Occipital lobe (tissue), 2 donors: ENCODE data around the gene SPACA9. TPM values are rescaled to one million over a fixed set of nuclear protein-coding genes. Genes with fewer than 3 reads are reported as not detected.

ENCODE experiments used
- DNase-seq: peaks from one replicate; lab custom pipeline; 2025; lab: John Stamatoyannopoulos, UW
- total RNA-seq: library from RNA; depleted of rRNA; stranded (reverse); fragments of >200 nt; gene quantifications from one replicate; pipeline ENCODE4 v1.2.3, GENCODE V29; 2014

Gene SPACA9
- total RNA-seq, 1 donor from 2014 or later = 2.8 TPM

DNA sequence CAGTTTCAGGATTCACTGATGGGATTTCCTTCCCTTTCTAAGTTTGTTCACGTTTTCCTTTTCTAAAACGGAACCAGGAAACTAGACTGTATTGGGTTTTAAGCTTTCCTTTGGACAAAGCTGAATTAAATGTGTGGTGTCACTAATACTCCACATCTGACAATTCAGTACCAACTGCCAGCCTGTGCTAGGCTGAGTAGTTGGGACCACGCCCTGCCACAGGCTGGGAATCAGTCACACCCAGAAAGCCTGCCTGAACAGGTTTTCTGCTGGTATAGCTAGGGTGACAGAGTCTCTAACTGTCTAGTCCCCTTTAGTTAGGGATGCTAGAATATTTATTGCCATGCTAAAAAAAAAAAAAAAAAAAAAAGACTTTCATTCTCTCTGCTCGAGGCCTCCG, 15.6 kb downstream of the SPACA9 start:
- no peak for DNase-seq

DNA sequence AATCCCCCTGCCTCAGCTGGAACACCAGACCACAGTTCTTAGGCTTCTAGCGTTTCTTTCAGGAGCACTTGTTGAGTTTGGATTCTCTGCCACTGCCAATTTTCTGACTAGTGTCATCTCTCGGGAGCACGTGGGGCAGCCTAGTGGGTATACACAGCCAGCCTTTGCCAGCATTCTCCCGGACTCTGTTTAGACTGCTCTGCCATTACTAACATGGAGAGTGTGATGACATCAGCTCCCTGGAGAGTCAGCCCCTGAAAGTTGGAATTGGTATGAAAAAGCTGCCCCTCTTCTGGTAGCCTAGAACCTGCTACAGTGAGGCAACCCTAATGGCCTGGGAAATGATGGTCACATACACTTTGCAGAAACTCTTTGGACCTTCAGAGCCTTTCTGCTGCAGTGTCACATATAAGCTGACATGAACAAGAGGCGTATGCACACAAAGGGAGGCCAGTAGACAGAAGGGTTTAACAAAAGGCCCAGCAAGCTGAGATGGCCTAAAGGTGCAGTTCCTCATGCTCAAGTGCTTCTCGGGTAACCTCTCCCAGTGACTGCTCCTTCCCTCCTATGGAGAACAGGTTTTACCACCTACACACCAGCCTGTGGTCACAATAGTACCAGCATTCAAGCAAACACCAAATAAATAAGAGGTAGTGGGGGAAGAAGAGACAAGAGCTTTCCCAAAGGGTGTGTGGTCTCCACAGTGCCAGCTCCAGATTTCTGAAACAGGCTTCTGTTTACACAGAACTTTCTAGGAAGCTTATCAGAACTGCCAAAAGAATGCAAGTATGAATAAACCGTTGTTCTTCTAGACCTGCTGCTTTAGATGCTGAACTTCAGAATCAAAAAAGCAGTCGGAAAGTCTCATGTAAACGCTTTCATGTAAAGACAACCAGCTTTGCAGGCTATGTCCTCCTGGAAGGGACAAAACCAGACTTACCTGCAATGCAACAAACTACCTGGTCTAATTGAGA, 16.5 kb downstream of the SPACA9 start:
- no peak for DNase-seq

DNA sequence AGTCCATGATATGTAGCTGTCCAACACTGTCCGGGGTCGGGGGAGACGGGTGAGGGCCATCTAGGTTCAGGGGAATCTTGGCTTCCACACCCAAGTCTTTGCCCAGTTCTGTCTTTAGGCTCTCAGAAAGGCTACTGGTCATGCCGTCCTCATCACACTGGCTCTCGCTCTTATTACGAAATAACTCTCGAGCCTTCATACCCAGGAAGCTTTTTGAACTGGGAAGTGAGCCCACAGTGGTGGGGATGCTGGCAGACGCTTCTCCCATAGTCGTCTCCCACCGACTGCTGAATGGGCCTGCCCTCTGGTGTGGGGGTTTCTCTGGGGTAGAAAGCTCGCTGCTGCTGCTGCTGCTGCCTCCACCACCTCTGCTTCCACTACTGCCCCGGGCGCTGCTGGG, 17.6 kb downstream of the SPACA9 start:
- DNase-seq = no peak

DNA sequence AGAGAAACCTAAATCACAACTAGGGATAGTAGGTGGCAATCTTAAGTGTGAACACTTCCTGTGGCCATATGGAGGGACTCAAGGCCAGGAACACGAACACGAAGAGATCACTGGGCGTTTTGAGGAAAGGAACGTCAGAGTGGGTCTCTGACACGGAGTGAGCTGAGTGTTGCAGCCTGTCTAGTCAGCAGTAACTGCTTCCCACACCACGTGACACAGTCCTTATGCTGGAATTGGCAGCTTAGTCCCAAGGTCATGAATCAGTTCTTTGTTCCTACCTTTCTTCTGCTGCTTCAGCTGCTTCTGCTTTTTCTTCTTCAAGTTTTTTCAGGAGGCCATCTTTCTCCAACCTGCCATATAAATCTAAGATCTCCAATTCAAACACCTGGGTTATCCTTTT, 18.2 kb downstream of the SPACA9 start:
- DNase-seq = peak; percentile 13

DNA sequence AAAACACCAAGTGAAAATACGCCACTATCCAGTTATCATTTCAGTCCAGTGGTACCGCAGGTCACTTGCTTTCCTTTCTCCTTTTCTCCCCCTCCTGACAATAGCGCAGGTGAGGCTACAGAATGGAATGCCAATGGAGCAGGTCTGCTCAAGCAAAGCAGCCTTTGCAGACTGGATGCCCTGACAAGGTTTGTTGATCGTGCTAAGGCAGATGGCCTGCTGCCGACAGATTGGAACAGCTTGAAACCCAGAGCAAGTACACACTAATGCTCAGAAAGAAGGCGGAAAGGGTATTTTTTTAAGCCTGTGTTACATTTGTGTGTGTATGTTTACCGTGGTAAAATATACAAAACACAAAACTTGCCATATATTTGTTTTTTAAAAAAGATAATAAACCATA, 19.4 kb downstream of the SPACA9 start:
- DNase-seq = no peak

DNA sequence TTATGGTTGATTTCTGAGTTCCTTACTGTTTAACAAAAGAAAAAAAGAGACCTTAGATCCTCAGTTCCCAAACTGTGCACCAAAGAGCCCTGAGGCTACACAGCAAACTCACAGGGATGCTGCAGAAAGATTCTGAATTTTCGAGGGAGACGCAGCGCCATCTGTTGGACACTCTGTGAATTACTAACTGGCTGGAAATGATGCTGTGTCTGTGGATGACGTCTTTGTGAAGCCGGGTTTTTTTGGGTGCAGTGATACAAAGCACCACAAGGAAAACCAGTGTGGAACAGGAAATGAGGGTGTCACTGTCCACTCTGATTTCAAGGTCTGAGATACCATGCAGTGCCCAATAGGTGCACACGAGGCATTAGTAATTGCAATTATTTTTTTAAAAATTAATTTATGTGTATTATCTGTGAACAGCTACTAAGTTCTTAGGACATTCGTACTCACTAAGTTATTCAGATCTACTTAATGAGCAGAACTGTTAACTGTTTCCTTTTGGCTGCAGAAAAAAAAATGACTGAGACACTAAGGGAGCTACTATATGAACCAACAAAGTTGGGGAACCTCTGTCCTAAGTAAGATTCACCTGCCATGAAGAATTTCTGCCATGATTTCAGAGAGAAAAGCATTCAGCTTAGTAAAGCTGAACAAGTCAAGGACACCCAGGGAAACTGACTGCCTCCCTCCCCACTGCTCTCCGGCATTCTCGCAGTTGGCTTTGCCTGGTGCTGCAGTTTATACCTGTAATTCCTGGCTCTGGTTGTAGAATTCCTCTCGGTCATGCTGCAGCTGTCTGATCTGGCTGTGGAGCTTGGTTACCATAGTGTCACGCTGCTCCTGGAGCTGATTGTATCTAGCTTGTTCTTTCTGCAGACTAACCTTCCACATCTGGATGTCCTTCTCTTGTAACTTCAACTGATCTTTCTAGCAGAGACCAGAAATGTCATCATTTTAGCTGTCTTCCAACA, 23.4 kb downstream of the SPACA9 start:
- DNase-seq = peak; percentile 66

DNA sequence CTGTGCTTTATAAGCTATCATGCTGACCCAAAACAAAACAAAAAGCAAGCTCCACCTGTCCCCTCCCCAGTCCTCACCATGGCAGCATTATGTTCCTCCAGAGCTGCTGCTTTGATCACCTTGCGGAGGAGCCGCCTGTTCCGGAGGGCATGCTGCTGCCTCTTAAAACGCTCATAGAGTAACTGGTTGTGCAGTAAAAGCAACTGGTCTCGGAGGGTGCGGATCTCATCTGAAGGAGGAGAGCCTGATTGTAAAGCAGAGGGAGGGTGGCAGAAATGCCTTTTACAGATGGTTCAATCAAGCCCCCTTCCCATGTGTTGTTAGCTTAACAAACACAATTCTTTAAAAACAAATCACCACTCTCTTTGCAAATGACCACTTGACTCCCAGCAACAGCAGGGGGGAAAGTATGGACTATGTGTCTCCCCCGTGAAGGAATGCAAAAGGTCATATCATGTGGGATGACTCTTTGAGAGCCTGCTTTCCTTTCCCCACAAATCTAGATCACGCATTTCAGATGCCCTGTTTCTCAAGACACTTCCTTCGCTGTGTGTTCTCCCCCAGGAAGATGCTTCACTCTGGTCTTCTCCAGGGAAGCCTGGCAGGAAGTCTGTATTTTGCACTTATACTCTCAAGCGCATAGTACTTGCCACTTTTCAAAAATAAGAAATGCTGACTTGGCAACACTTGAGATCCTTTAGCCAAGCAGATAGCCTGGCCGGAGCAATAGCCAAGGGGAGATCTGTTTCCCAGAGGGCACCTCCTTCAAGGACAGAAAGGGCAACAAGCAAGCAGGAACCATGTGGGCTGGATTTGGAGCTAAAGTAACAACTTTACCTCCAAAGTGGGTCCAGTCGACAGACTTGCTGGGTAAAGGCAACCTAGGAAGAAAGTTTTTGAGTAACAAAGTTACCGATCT, 25.1 kb downstream of the SPACA9 start:
- no peak for DNase-seq

DNA sequence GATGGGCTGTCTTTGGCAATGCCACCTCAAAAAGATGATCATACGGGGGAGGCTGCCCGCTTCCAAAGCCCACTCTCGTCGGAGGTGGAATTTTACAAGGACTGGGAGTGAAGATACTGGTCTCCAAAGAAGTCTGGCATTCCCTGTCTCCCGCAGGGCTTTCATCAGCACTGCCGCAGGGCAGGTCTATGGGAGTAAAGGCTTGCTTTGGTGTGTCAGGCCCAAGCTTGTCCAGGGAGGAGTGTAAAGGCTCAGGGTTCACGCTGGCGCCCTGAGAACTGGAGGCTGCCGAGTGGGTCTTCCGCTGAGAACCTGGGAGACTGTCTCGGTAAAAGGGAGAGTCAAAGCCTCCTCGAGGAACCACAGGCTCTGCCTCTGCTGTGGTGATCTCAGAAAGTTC, 27.0 kb downstream of the SPACA9 start:
- DNase-seq = no peak

DNA sequence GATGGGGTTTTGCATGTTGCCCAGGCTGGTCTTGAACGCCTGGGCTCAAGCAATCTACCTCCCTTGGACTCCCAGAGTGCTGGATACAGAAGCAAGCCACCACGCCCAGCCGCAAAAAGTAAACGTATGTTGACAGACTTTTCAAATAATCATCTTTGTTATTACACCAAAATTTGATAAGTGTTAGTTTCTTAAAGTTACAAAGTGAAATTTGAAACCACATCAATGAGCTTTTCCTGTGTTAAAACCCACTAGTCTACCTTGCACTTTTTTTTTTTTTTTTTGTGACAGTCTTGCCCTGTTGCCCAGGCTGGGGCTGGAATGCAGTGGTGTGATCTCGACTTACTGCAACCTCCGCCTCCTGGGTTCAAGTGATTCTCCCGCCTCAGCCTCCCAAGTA, 29.9 kb downstream of the SPACA9 start:
- DNase-seq = no peak

DNA sequence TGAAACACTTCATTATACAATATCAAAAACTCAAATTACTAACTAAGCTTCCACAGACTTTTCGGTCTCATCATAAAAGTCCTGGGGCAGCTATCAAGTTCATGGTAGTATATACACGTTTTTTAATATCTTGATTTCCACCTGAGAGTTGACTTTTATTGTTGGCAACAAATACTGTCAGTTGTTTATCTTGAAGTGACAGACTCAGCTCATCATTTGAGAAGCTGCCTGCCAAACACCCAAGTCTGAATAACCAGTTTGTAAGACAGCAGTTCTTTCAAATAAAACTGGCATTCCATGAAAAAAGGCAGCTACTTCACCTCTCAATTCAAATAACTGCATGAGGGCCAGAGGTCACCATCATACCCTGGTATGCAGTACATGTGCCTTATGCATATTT, 30.6 kb downstream of the SPACA9 start:
- no peak for DNase-seq

DNA sequence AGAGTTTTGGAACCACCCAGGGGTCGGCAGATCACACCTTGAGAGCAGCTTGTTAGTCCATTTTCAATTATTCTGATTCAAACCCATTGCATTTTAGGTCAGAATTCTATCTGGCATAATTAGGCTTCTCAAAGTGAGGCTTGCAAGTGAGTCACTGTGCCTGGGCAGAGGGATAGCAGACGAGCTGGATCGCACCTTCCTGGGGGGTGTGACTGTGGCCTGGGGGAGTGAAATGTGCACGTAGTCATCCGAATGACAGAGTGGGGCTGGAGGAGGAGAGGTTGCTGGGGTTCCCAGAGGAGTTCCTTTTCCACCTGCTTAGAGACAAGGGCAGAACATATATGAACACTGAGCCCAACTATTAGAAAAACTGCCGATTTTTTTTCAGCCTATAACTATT, 31.7 kb downstream of the SPACA9 start:
- no peak for DNase-seq

DNA sequence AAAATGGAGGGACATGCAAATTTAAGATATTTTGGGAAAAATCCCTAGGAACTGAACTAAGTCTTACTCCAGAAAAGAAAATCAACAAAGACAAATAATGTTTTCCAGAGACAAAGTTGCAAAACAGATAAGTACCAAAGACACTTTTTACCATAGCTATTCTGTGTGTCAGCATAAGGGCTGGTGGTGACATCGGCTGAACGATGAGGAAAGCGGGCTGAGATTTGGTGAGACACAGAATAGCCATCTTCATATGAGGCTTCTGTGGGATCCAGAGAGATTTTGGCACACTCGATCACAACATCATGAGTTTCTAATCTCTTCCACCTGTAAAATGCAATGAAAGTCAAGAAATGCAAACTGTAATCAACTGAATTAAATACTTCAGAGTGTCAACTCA, 33.4 kb downstream of the SPACA9 start:
- no peak for DNase-seq

DNA sequence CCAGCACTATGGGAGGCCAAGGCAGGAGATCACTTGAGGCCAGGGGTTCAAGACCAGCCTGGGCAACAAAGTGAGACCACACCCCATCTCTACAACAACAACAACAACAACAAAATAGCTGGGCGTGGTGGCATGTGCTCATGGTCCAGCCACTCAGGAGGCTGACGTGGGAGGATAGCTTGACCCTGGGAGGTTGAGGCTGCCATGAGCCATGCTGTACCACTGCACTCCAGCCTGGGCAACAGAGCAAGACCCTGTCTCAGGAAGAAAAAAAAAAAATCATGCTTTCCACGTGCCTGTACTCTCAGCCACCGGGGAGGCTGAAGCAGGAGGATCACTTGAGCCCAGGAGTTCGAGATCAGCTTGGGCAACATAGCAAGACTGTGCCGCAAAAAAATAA, 36.2 kb downstream of the SPACA9 start:
- no peak for DNase-seq

DNA sequence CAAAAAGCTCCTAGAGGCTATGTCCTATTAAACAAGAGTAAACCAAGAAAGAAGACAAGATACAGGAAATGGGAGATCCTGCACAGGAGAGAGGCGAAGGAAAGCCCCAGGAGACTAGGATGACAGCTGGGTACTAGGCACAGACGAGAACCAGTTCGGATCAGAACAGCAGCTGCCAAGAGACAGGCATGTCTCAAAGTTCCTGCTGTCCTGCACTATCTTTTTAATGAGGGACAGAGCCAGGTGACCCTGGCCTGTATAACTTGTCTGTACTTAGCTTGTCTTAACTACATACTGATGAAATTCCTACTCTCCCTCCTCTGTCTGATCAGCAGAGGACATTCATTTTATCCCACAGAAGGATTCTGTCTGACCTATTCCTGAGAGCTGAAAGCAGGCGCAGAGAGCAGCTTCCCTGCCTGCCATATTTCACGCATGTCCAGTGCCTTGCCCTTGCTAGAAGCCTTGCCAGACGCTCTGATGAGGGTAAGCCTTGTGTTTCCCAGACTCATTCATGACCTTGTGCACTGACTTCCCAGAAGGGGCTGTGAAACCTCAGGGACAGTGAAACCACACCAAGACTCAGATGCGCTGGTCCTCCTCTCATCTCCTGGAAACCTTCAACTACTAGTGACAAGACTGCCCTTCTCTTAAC, 41.0 kb downstream of the SPACA9 start:
- no peak for DNase-seq

DNA sequence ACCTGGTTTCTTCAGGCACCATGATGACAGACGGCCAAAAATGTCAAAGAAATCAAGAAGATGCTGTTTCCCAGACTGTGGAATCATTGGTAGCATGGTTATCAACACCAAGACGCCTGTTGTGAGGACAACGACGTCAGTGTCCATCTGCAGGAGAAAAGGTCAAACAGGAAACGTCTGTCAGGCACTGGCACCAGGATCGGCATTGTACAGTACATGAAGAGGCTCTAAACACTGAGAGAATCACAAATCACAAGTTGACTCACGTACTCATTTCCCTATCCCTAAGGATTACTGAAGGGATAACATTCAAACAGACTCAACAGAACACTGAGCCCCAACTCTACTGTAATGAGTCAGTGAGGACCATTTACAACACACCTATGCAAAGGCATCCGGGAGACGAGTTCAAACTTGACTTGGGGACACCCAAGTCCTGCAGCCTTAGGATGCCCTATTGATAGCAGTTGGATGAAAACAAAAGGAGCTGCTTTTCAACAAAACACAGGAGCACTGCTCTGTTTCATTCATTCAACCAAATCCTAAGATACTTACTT, 44.7 kb downstream of the SPACA9 start:
- no peak for DNase-seq

DNA sequence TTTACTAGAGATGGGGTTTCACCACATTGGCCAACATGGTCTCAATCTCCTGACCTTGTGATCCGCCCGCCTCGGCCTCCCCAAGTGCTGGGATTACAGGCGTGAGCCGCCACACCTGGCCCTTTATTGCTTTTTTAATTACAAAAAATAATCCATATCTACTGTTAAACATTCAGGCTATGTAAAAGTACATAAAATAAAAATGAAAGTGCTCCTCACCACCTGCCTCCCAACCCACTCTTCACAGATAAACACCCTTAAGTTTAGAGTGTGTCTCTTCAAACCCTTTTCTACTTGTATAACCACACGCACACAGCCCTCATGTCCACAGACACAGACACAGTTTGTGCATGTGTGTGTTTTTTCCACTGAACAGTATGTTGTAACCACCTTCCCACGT, 49.0 kb downstream of the SPACA9 start:
- DNase-seq = no peak

DNA sequence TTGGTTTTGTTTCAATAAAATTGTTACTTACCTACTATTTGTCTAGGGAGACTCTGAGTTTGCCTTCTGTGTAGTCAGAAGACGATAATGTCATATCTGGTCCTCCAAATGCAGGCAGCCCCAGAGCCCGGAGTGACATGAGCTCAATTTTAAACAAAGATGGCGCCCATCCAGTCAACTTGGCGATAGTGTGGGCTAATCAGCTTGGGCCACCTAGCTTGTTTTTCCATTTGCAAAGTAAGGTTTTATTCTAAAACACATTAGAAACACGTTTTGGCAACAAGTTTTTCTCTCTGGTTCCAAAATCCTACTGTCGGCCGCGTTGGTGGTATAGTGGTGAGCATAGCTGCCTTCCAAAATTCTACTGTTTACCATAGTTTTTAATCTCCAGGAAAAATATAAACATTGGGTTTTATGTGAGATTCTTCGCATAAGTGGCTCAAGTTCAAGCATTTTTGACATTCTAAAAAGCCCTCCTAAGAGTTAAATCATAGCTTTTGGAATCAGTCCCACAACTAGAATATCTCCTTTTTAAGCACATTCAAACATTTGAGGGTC, 52.6 kb downstream of the SPACA9 start:
- DNase-seq = no peak

DNA sequence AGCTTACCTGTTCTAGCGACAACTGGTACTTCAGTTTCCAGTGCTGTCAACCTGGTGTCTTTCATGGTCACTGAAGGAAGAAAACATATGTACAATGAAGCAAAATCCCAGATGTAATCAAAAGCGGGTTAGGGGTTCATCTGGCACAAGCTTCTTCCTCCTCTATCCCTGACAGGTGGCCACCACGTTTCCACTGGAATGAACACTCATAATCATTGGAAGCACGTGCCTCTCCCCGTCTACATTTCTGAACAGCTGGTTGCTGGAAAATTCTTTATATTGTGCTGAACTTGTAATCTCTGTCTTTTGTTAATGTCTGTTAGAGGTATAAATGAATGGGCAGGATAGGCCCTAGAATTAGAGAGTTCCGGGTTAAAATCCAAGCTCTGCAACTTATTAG, 56.3 kb downstream of the SPACA9 start:
- DNase-seq = no peak

DNA sequence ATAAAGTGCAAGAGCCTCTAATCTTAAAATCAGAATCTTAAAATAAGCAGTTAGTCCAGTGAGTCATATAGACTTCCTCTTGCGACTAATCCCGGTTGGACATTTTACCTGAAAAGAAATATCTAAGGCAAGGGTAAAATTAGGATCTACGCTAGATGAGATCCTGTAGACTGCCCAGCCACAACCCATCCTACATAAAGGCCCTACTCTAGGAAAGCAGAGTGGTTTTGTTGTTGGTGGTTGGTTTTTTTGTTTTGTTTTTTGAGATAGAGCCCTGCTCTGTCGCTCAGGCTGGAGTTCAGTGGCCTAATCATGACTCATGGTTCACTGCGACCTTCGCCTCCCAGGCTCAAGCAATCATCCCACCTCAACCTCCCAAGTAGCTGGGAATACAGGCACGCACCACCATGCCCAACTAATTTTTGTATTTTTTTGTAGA, 58.8 kb downstream of the SPACA9 start:
- DNase-seq = no peak

DNA sequence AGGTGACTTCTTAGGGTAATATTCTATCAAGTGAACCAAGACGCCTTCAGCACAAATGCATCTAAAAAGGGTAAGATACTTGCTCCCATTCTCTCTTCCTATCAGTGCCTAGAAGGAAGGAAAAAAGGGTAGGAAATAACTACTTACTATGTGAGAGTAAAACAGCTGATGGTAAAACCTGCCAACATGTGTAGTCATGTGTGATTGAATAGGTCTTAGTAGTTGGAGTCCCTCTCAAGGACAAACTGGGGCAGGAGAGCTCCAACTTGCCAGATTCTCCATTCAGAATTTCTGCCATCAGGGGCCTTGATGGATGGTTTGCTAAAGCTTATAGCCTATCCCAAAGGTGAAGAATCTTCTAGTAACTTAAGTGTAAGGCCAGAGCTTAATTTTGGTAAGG, 60.5 kb downstream of the SPACA9 start:
- no peak for DNase-seq
